ENCODE data around the gene KRTAP10-6.
"Not testable (repeated sequence)": the region's sequence is repeated elsewhere in the genome, so short reads cannot be mapped to it uniquely, and the experiment has no call there.

KRTAP10-6 gene

GRCh38 chr21:44592446-44593311, at the start of gene KRTAP10-6:
TSS of gene KRTAP10-6 (minus strand) at chr21:44592505. CDS start at chr21:44592484, 21 bp downstream.
- no peak within 1 kb of the TSS for H3K4me3 ChIP-seq (ENCODE audit: low read length)
- no peak for TF ChIP-seq ZNF274 (IDR thresholded peaks at IDR 0.05; ENCODE audit: low read depth, low read length)

- H3K4me3 ChIP-seq (ENCODE audit: low read length) = no peak overlapping the region
- no peak for TF ChIP-seq ZNF274 (IDR thresholded peaks at IDR 0.05; ENCODE audit: low read depth, low read length)
Observed at GRCh38 chr21:44640761-44641160, 48.5 kb upstream of the KRTAP10-6 start.

- no peak overlapping the region for H3K4me3 ChIP-seq (ENCODE audit: low read length)
- no peak for TF ChIP-seq ZNF274 (IDR thresholded peaks at IDR 0.05; ENCODE audit: low read depth, low read length)
Observed at GRCh38 chr21:44639331-44639655, 47.0 kb upstream of the KRTAP10-6 start.

GRCh38 chr21:44638506-44639330, 46.4 kb upstream of the KRTAP10-6 start:
- H3K4me3 ChIP-seq (ENCODE audit: low read length) = not testable (repeated sequence)

GRCh38 chr21:44637851-44638348, 45.6 kb upstream of the KRTAP10-6 start:
- H3K4me3 ChIP-seq (ENCODE audit: low read length) = not testable (repeated sequence)

- no peak for TF ChIP-seq ZNF274 (IDR thresholded peaks at IDR 0.05; ENCODE audit: low read depth, low read length)
- no peak within 1 kb of the TSS for H3K4me3 ChIP-seq (ENCODE audit: low read length)
Observed at GRCh38 chr21:44637018-44637850, 44.9 kb upstream of the KRTAP10-6 start, which contains the start of gene KRTAP10-10. TSS of gene KRTAP10-10 (plus strand) at chr21:44637356. CDS start at chr21:44637418, 62 bp downstream.

GRCh38 chr21:44636209-44637017, 44.1 kb upstream of the KRTAP10-6 start:
- no peak for TF ChIP-seq ZNF274 (IDR thresholded peaks at IDR 0.05; ENCODE audit: low read depth, low read length)
- no peak overlapping the region for H3K4me3 ChIP-seq (ENCODE audit: low read length)

GRCh38 chr21:44632067-44632466, 39.8 kb upstream of the KRTAP10-6 start:
- TF ChIP-seq ZNF274 (IDR thresholded peaks at IDR 0.05; ENCODE audit: low read depth, low read length) = no peak
- no peak overlapping the region for H3K4me3 ChIP-seq (ENCODE audit: low read length)

- no peak for TF ChIP-seq ZNF274 (IDR thresholded peaks at IDR 0.05; ENCODE audit: low read depth, low read length)
- no peak overlapping the region for H3K4me3 ChIP-seq (ENCODE audit: low read length)
Observed at GRCh38 chr21:44630440-44630839, 38.1 kb upstream of the KRTAP10-6 start.

GRCh38 chr21:44628707-44629391, 36.5 kb upstream of the KRTAP10-6 start:
- no peak for TF ChIP-seq ZNF274 (IDR thresholded peaks at IDR 0.05; ENCODE audit: low read depth, low read length)
- H3K4me3 ChIP-seq (ENCODE audit: low read length) = no peak overlapping the region

- H3K4me3 ChIP-seq (ENCODE audit: low read length) = not testable (repeated sequence)
Observed at GRCh38 chr21:44627831-44628233, 35.5 kb upstream of the KRTAP10-6 start.

- H3K4me3 ChIP-seq (ENCODE audit: low read length) = not testable (repeated sequence)
Observed at GRCh38 chr21:44627181-44627822, 35.0 kb upstream of the KRTAP10-6 start.
